Gastroesophageal sphincter (tissue), 3 donors: ENCODE measurements around the gene RAPGEF3.

Source experiments
- CTCF ChIP-seq, 4 experiments: fragments of 200-600 bp in 2 of 4; fragments of 450-650 bp in 2 of 4; sonication (generic) in 1 of 4; IDR thresholded peaks; one replicate each; pipeline ENCODE4 v1.5.1; 2017 to 2019; ENCODE audit warnings: antibody characterized with exemption in 4 of 4, mild to moderate bottlenecking in 2 of 4, moderate library complexity in 2 of 4
- EP300 ChIP-seq: sonication (generic); formaldehyde crosslinking; IDR thresholded peaks from one replicate; pipeline ENCODE4 v1.6.1; 2017; ENCODE audit warnings: antibody characterized with exemption, mild to moderate bottlenecking
- POLR2A ChIP-seq, 2 donors: fragments of 450-650 bp; IDR thresholded peaks; one replicate each; pipeline ENCODE4 v1.6.1; 2017; ENCODE audit warnings: antibody characterized with exemption in 2 of 2, mild to moderate bottlenecking in 2 of 2, moderate library complexity in 1 of 2
- POLR2AphosphoS5 ChIP-seq: sonication (generic); formaldehyde crosslinking; IDR thresholded peaks from one replicate; pipeline ENCODE4 v1.6.1; 2017; ENCODE audit warnings: antibody characterized with exemption

GRCh38 chr12:47803191-47803875, 44.7 kb upstream of the RAPGEF3 start:
- TF ChIP-seq CTCF (IDR thresholded peaks at IDR 0.05) = no peak
- no peak for TF ChIP-seq POLR2A (IDR thresholded peaks at IDR 0.05)
- TF ChIP-seq EP300 = no peak
- TF ChIP-seq POLR2AphosphoS5 = no peak
